ENCODE data around the gene ANKHD1.
A peak's percentile ranks its signal among the peaks of the same experiment; 100 is the strongest.

ANKHD1 gene

DNA sequence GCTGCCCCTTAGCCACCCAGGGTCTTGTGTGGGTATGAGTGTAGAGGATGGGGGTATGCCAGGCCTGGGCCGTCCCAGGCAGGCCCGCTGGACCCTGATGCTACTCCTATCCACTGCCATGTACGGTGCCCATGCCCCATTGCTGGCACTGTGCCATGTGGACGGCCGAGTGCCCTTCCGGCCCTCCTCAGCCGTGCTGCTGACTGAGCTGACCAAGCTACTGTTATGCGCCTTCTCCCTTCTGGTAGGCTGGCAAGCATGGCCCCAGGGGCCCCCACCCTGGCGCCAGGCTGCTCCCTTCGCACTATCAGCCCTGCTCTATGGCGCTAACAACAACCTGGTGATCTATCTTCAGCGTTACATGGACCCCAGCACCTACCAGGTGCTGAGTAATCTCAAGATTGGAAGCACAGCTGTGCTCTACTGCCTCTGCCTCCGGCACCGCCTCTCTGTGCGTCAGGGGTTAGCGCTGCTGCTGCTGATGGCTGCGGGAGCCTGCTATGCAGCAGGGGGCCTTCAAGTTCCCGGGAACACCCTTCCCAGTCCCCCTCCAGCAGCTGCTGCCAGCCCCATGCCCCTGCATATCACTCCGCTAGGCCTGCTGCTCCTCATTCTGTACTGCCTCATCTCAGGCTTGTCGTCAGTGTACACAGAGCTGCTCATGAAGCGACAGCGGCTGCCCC is 165.6 kb downstream of the ANKHD1 start:
- Histone ChIP-seq H3K9ac (ENCODE audit: low read length) (no peak overlapping the region), H3K9me3 (ENCODE audit: insufficient read depth, low read length) (no peaks in the 10 kb centered on the region), H3K27ac (ENCODE audit: low read length) (no peak overlapping the region), H3K36me3 (replicated peaks; ENCODE audit: low read depth, low read length) (no peaks in the 10 kb centered on the region), H3K79me2 (ENCODE audit: low read length) (peaks cover 26% of the 10 kb centered on the region), H3K27me3 (ENCODE audit: low read depth, low read length) (no peaks in the 10 kb centered on the region), H4K20me1 (ENCODE audit: insufficient read depth, low read length) (no peaks in the 10 kb centered on the region), H3K4me1 (ENCODE audit: low read length) (peaks cover 33% of the 10 kb centered on the region), H2AFZ (ENCODE audit: low read depth, low read length) (no peak overlapping the region), H3K4me2 (ENCODE audit: low read length) (no peak overlapping the region), H3K4me3 (ENCODE audit: low read length) (no peak overlapping the region)
- TF ChIP-seq EZH2phosphoT487 (IDR thresholded peaks at IDR 0.05; ENCODE audit: low read depth): no peak
- TF ChIP-seq, protein P1, sequence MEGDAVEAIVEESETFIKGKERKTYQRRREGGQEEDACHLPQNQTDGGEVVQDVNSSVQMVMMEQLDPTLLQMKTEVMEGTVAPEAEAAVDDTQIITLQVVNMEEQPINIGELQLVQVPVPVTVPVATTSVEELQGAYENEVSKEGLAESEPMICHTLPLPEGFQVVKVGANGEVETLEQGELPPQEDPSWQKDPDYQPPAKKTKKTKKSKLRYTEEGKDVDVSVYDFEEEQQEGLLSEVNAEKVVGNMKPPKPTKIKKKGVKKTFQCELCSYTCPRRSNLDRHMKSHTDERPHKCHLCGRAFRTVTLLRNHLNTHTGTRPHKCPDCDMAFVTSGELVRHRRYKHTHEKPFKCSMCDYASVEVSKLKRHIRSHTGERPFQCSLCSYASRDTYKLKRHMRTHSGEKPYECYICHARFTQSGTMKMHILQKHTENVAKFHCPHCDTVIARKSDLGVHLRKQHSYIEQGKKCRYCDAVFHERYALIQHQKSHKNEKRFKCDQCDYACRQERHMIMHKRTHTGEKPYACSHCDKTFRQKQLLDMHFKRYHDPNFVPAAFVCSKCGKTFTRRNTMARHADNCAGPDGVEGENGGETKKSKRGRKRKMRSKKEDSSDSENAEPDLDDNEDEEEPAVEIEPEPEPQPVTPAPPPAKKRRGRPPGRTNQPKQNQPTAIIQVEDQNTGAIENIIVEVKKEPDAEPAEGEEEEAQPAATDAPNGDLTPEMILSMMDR (IDR thresholded peaks at IDR 0.05; ENCODE audit: low read depth, low read length): no peak

DNA sequence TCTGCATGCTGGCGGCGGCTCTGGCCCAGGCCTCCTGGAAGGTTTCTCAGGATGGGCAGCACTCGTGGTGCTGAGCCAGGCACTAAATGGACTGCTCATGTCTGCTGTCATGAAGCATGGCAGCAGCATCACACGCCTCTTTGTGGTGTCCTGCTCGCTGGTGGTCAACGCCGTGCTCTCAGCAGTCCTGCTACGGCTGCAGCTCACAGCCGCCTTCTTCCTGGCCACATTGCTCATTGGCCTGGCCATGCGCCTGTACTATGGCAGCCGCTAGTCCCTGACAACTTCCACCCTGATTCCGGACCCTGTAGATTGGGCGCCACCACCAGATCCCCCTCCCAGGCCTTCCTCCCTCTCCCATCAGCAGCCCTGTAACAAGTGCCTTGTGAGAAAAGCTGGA is 166.2 kb downstream of the ANKHD1 start:
- Histone ChIP-seq H3K79me2 (ENCODE audit: low read length) (peaks cover 26% of the 10 kb centered on the region), H3K4me3 (ENCODE audit: low read length) (no peak overlapping the region), H3K4me1 (ENCODE audit: low read length) (peaks cover 33% of the 10 kb centered on the region), H3K36me3 (replicated peaks; ENCODE audit: low read depth, low read length) (no peaks in the 10 kb centered on the region), H3K27me3 (ENCODE audit: low read depth, low read length) (no peaks in the 10 kb centered on the region), H3K27ac (ENCODE audit: low read length) (no peak overlapping the region), H4K20me1 (ENCODE audit: insufficient read depth, low read length) (no peaks in the 10 kb centered on the region), H3K9me3 (ENCODE audit: insufficient read depth, low read length) (no peaks in the 10 kb centered on the region), H3K9ac (ENCODE audit: low read length) (no peak overlapping the region), H3K4me2 (ENCODE audit: low read length) (no peak overlapping the region), H2AFZ (ENCODE audit: low read depth, low read length) (no peak overlapping the region)
- TF ChIP-seq, protein P1 (IDR thresholded peaks at IDR 0.05; ENCODE audit: low read depth, low read length): no peak
- TF ChIP-seq EZH2phosphoT487 (IDR thresholded peaks at IDR 0.05; ENCODE audit: low read depth): no peak

DNA sequence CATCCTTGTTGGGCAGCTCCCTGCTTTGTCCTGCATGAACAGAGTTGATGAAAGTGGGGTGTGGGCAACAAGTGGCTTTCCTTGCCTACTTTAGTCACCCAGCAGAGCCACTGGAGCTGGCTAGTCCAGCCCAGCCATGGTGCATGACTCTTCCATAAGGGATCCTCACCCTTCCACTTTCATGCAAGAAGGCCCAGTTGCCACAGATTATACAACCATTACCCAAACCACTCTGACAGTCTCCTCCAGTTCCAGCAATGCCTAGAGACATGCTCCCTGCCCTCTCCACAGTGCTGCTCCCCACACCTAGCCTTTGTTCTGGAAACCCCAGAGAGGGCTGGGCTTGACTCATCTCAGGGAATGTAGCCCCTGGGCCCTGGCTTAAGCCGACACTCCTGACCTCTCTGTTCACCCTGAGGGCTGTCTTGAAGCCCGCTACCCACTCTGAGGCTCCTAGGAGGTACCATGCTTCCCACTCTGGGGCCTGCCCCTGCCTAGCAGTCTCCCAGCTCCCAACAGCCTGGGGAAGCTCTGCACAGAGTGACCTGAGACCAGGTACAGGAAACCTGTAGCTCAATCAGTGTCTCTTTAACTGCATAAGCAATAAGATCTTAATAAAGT is 166.9 kb downstream of the ANKHD1 start:
- H3K4me1 ChIP-seq (ENCODE audit: low read length): peaks cover 28% of the 10 kb centered on the region
- H3K27ac ChIP-seq (ENCODE audit: low read length): peak overlapping the region; percentile 35
- H4K20me1 ChIP-seq (ENCODE audit: insufficient read depth, low read length): no peaks in the 10 kb centered on the region
- H3K79me2 ChIP-seq (ENCODE audit: low read length): peaks cover 22% of the 10 kb centered on the region
- H3K4me3 ChIP-seq (ENCODE audit: low read length): no peak overlapping the region
- H3K9me3 ChIP-seq (ENCODE audit: insufficient read depth, low read length): no peaks in the 10 kb centered on the region
- no peaks in the 10 kb centered on the region for H3K36me3 ChIP-seq (replicated peaks; ENCODE audit: low read depth, low read length)
- H3K9ac ChIP-seq (ENCODE audit: low read length): no peak overlapping the region
- H3K27me3 ChIP-seq (ENCODE audit: low read depth, low read length): no peaks in the 10 kb centered on the region
- no peak overlapping the region for H2AFZ ChIP-seq (ENCODE audit: low read depth, low read length)
- TF ChIP-seq EZH2phosphoT487 (IDR thresholded peaks at IDR 0.05; ENCODE audit: low read depth): no peak
- TF ChIP-seq, protein P1 (IDR thresholded peaks at IDR 0.05; ENCODE audit: low read depth, low read length): no peak
- H3K4me2 ChIP-seq (ENCODE audit: low read length): peak overlapping the region; percentile 48; the same call in 1 of the 2 replicates

DNA sequence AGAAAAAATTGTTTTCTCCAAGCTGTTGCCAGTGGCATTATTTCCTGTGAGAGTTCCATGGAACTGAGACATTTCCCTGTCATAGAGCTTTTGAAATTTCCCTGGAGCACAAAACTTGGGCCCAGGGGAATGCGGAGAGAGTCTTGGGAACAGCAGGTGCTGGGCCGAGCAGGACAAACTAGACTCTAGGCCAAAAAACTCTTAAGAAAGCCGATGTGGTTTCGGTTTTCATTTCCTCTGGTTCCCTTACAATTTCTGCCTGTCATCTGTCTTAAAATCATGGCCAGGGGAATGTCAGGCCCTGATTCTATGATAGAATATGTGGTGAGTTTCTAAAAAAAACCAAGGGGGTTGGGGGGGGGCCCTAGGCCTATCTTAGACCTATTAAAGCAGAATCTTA is 167.6 kb downstream of the ANKHD1 start:
- Histone ChIP-seq H3K4me2 (ENCODE audit: low read length) (peak overlapping the region; percentile 48), H3K4me1 (ENCODE audit: low read length) (peaks cover 26% of the 10 kb centered on the region), H4K20me1 (ENCODE audit: insufficient read depth, low read length) (no peaks in the 10 kb centered on the region), H3K27me3 (ENCODE audit: low read depth, low read length) (no peaks in the 10 kb centered on the region), H3K27ac (ENCODE audit: low read length) (peak overlapping the region; percentile 35), H3K9me3 (ENCODE audit: insufficient read depth, low read length) (no peaks in the 10 kb centered on the region), H2AFZ (ENCODE audit: low read depth, low read length) (no peak overlapping the region), H3K9ac (ENCODE audit: low read length) (no peak overlapping the region), H3K79me2 (ENCODE audit: low read length) (peaks cover 21% of the 10 kb centered on the region), H3K36me3 (replicated peaks; ENCODE audit: low read depth, low read length) (no peaks in the 10 kb centered on the region), H3K4me3 (ENCODE audit: low read length) (peak overlapping the region; percentile 2; the same call in 1 of the 2 replicates)
- TF ChIP-seq, protein P1 (IDR thresholded peaks at IDR 0.05; ENCODE audit: low read depth, low read length): no peak
- TF ChIP-seq EZH2phosphoT487 (IDR thresholded peaks at IDR 0.05; ENCODE audit: low read depth): no peak
